ENCODE results near the gene APH1B.

APH1B gene

GRCh38 chr15:63344731-63345390 is 67.5 kb downstream of the APH1B start:
- DNase-seq (ENCODE audit: extremely low read depth, low read depth), result no peak
- no peak overlapping the region for H3K4me3 ChIP-seq (replicated peaks; ENCODE audit: low read depth, low read length)
- no peak for TF ChIP-seq CTCF (IDR thresholded peaks at IDR 0.05; ENCODE audit: low read depth, low read length, missing control alignments)

GRCh38 chr15:63345391-63345752 is 68.0 kb downstream of the APH1B start:
- no peak for DNase-seq (ENCODE audit: extremely low read depth, low read depth)
- no peak for TF ChIP-seq CTCF (IDR thresholded peaks at IDR 0.05; ENCODE audit: low read depth, low read length, missing control alignments)
- no peak overlapping the region for H3K4me3 ChIP-seq (replicated peaks; ENCODE audit: low read depth, low read length)

- no peak overlapping the region for H3K4me3 ChIP-seq (replicated peaks; ENCODE audit: low read depth, low read length)
- DNase-seq (ENCODE audit: extremely low read depth, low read depth), result no peak
- TF ChIP-seq CTCF (IDR thresholded peaks at IDR 0.05; ENCODE audit: low read depth, low read length, missing control alignments), result no peak
Measured at GRCh38 chr15:63347074-63347857, 69.9 kb downstream of the APH1B start.

- no peak for DNase-seq (ENCODE audit: extremely low read depth, low read depth)
- H3K4me3 ChIP-seq (replicated peaks; ENCODE audit: low read depth, low read length), result no peak overlapping the region
Measured at GRCh38 chr15:63348392-63348791, 71.0 kb downstream of the APH1B start.

GRCh38 chr15:63349156-63349555 is 71.8 kb downstream of the APH1B start:
- no peak overlapping the region for H3K4me3 ChIP-seq (replicated peaks; ENCODE audit: low read depth, low read length)
- no peak for DNase-seq (ENCODE audit: extremely low read depth, low read depth)
- TF ChIP-seq CTCF (IDR thresholded peaks at IDR 0.05; ENCODE audit: low read depth, low read length, missing control alignments), result no peak

More at GRCh38 chr15:63348392-63348791, 71.0 kb downstream of the APH1B start:
- TF ChIP-seq CTCF (IDR thresholded peaks at IDR 0.05; ENCODE audit: low read depth, low read length, missing control alignments), result no peak

DNA sequence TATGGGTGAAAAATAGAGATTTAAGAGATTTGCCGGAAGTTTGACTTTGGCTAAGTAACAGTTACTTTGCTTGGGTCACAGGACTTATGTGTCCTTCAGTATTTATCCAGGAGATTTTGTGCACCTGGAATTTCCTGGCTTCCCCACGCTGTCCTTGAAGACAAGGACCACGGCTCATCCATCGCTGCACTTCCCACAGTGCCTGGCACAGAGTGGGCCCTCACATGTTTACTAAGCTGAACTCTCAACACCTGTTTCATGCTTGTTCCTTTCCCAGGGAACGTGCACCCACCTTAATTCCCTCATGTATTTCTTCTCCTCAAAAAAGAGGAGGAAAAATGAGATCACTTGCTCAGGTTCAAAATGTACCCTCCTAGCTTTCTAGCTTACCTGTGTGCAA is 72.2 kb downstream of the APH1B start:
- DNase-seq (ENCODE audit: extremely low read depth, low read depth), result no peak
- TF ChIP-seq CTCF (IDR thresholded peaks at IDR 0.05; ENCODE audit: low read depth, low read length, missing control alignments), result no peak
- no peak overlapping the region for H3K4me3 ChIP-seq (replicated peaks; ENCODE audit: low read depth, low read length)
